ENCODE data around the gene MED12. TPM values are rescaled to one million over a fixed set of nuclear protein-coding genes. Genes with fewer than 3 reads are reported as not detected.

The MED12 gene
- total and polyA plus RNA-seq, 2 donors (not counting 1 experiment from before 2014, with no cell fraction given), result 34.1 to 123 TPM

- ChIA-PET CTCF (interaction anchor here (0.5 to 5.1 kb wide), 6 partner anchors 9 to 213 kb away, joined by 3 to 39 read pairs (median 3); partner anchors contain the start of genes NONO and TAF1), POLR2A (interaction anchor here (0.5 to 2.3 kb wide), 9 partner anchors 14 to 212 kb away, joined by 3 to 23 read pairs (median 6); partner anchors contain the start of genes IL2RG, NONO, TAF1 and ZMYM3)
- no peaks in the 10 kb centered on the region for H4K20me1 ChIP-seq (ENCODE audit: control insufficient read depth, insufficient read depth, low read length, poor library complexity, severe bottlenecking)
- intact Hi-C loops (cut with micrococcal nuclease), result loop anchor here (1.0 to 5.0 kb wide), 6 partner anchors 15 to 183 kb away; partner anchors contain the start of genes IL2RG, NONO, SNX12 and TAF1
- Mint-ChIP-seq H3K27me3 (no peaks in the 10 kb centered on the region), H3K4me1 (peaks cover 15% of the 10 kb centered on the region), H3K27ac (peak overlapping the region; percentile 99), H3K4me3 (peak overlapping the region; percentile 98), H3K9me3 (ENCODE audit: insufficient read depth) (no peaks in the 10 kb centered on the region)
- TF ChIP-seq EZH2 (IDR thresholded peaks at IDR 0.05; ENCODE audit: borderline replicate concordance, insufficient read depth, low read depth, low read length, poor library complexity, severe bottlenecking), result no peak
- no peak for TF ChIP-seq CTCF (IDR thresholded peaks at IDR 0.05)
- ATAC-seq (ENCODE audit: low read depth) (no peak), DNase-seq (no peak)
- H3K4me2 ChIP-seq (replicated peaks; ENCODE audit: low read depth, low read length, poor library complexity, severe bottlenecking), result peak overlapping the region; percentile 80
- H3K9me3 ChIP-seq (ENCODE audit: control extremely low read depth in 1 of 3, control insufficient read depth in 2 of 3, insufficient read depth in 1 of 3, low read length in 2 of 3), result no peaks in the 10 kb centered on the region
- H3K4me3 ChIP-seq (ENCODE audit: control extremely low read depth in 1 of 5, extremely low read depth in 1 of 5, insufficient read depth in 1 of 5, low read depth in 2 of 5, low read length in 4 of 5), result peak overlapping the region; percentile 60 to 77 (median 66)
- H3K79me2 ChIP-seq (ENCODE audit: control insufficient read depth, insufficient read depth, low read length), result no peaks in the 10 kb centered on the region
- peak overlapping the region; percentile 84 for H3K9ac ChIP-seq (ENCODE audit: low read length)
- no peaks in the 10 kb centered on the region for H3K36me3 ChIP-seq (replicated peaks in 1 of 2; ENCODE audit: control extremely low read depth in 1 of 2, control insufficient read depth in 1 of 2, extremely low read depth in 1 of 2, insufficient read depth in 2 of 2, low read length in 1 of 2)
- peak overlapping the region; percentile 87 to 92 for H3K27ac ChIP-seq (ENCODE audit: low read length in 2 of 2)
- H3K4me1 ChIP-seq (ENCODE audit: control insufficient read depth in 2 of 2, insufficient read depth in 2 of 2, low read length in 2 of 2), result peaks cover 5 to 15% of the 10 kb centered on the region in 2 donors
- H3K27me3 ChIP-seq (replicated peaks in 1 of 4; ENCODE audit: control extremely low read depth in 1 of 4, control insufficient read depth in 3 of 4, insufficient read depth in 4 of 4, low read length in 3 of 4), result no peaks in the 10 kb centered on the region
- H2AFZ ChIP-seq (ENCODE audit: insufficient read depth, low read depth, low read length, poor library complexity, severe bottlenecking), result peak overlapping the region; percentile 87
- WGBS (ENCODE audit: insufficient coverage), result 83% methylated on average over 1 of the region's 2 CpGs
These were observed 64.5 kb downstream of the MED12 start for GRCh38 chrX:71182871-71183270.

- no peaks in the 10 kb centered on the region for H3K27me3 ChIP-seq (replicated peaks in 1 of 4; ENCODE audit: control extremely low read depth in 1 of 4, control insufficient read depth in 3 of 4, insufficient read depth in 4 of 4, low read length in 3 of 4)
- H3K4me2 ChIP-seq (replicated peaks; ENCODE audit: low read depth, low read length, poor library complexity, severe bottlenecking), result no peak overlapping the region
- Mint-ChIP-seq H3K9me3 (ENCODE audit: insufficient read depth) (no peaks in the 10 kb centered on the region), H3K4me3 (no peak overlapping the region), H3K27me3 (no peaks in the 10 kb centered on the region), H3K4me1 (peaks cover 15% of the 10 kb centered on the region), H3K27ac (no peak overlapping the region)
- H3K79me2 ChIP-seq (ENCODE audit: control insufficient read depth, insufficient read depth, low read length), result no peaks in the 10 kb centered on the region
- WGBS (ENCODE audit: insufficient coverage), result no CpG with 5 or more reads among the region's 6 CpGs
- H4K20me1 ChIP-seq (ENCODE audit: control insufficient read depth, insufficient read depth, low read length, poor library complexity, severe bottlenecking), result no peaks in the 10 kb centered on the region
- ATAC-seq (ENCODE audit: low read depth) (no peak), DNase-seq (no peak)
- no peak overlapping the region for H3K9ac ChIP-seq (ENCODE audit: low read length)
- intact Hi-C loops (cut with micrococcal nuclease), result loop anchor here (5.0 kb wide), 1 partner anchor 71 kb away; the partner anchor contains the start of gene IL2RG
- H3K27ac ChIP-seq (ENCODE audit: low read length in 2 of 2), result no peak overlapping the region
- H3K36me3 ChIP-seq (replicated peaks in 1 of 2; ENCODE audit: control extremely low read depth in 1 of 2, control insufficient read depth in 1 of 2, extremely low read depth in 1 of 2, insufficient read depth in 2 of 2, low read length in 1 of 2), result no peaks in the 10 kb centered on the region
- no peak for TF ChIP-seq EZH2 (IDR thresholded peaks at IDR 0.05; ENCODE audit: borderline replicate concordance, insufficient read depth, low read depth, low read length, poor library complexity, severe bottlenecking)
- no peak for TF ChIP-seq CTCF (IDR thresholded peaks at IDR 0.05)
- POLR2A ChIA-PET, result interaction anchor here (0.5 to 2.3 kb wide), 3 partner anchors 13 to 212 kb away, joined by 4 to 23 read pairs (median 17); partner anchors contain the start of gene TAF1
- H3K4me3 ChIP-seq (ENCODE audit: control extremely low read depth in 1 of 5, extremely low read depth in 1 of 5, insufficient read depth in 1 of 5, low read depth in 2 of 5, low read length in 4 of 5), result no peak overlapping the region
- no peak overlapping the region for H2AFZ ChIP-seq (ENCODE audit: insufficient read depth, low read depth, low read length, poor library complexity, severe bottlenecking)
- H3K4me1 ChIP-seq (ENCODE audit: control insufficient read depth in 2 of 2, insufficient read depth in 2 of 2, low read length in 2 of 2), result peaks cover 5 to 15% of the 10 kb centered on the region in 2 donors
- CTCF ChIA-PET, result interaction anchor here (0.5 to 5.1 kb wide), 3 partner anchors 14 to 213 kb away, joined by 3 to 39 read pairs (median 3); no protein-coding TSS in a partner anchor
- H3K9me3 ChIP-seq (ENCODE audit: control extremely low read depth in 1 of 3, control insufficient read depth in 2 of 3, insufficient read depth in 1 of 3, low read length in 2 of 3), result no peaks in the 10 kb centered on the region
These were observed 64.9 kb downstream of the MED12 start for GRCh38 chrX:71183341-71183740.

Data from B cell (primary cell).